GM18520 (cell line): ENCODE results near the gene RRBP1.

ENCODE experiments used
- ATAC-seq: cut with Tn5 transposase; IDR thresholded peaks from one replicate; pipeline ENCODE4 v1.9.1; 2021; ENCODE audit not compliant: unreplicated experiment

Gene RRBP1

GRCh38 chr20:17625246-17626051 is 56.6 kb downstream of the RRBP1 start:
- no peak for ATAC-seq

GRCh38 chr20:17624551-17625245 is 57.3 kb downstream of the RRBP1 start:
- ATAC-seq, result no peak

DNA sequence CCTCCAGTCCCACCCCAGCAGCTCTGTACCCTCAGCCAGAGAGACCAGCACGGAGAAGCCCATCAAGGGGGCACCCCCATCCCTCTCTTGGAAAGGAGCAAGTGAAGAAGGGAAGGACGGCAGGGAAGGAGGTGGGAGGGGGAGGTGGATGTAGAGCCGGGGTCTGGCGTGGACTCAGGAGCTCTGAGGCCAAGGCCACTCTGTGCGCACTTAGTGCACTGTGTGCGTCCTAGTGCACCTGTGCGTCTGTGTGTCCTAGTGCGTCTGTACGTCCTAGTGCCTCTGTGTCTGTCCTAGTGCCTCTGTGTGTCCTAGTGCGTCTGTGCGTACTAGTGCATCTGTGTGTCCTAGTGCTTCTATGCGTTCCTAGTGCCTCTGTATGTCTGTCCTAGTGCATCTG is 58.0 kb downstream of the RRBP1 start:
- no peak for ATAC-seq

GRCh38 chr20:17622851-17623508 is 59.1 kb downstream of the RRBP1 start:
- ATAC-seq, result no peak

GRCh38 chr20:17622086-17622850 is 59.8 kb downstream of the RRBP1 start:
- ATAC-seq, result no peak

- ATAC-seq, result no peak
Measured at GRCh38 chr20:17621229-17621968, 60.6 kb downstream of the RRBP1 start.

GRCh38 chr20:17620371-17621228 is 61.4 kb downstream of the RRBP1 start:
- ATAC-seq, result no peak

- ATAC-seq, result no peak
Measured at GRCh38 chr20:17619351-17620093, 62.5 kb downstream of the RRBP1 start.

DNA sequence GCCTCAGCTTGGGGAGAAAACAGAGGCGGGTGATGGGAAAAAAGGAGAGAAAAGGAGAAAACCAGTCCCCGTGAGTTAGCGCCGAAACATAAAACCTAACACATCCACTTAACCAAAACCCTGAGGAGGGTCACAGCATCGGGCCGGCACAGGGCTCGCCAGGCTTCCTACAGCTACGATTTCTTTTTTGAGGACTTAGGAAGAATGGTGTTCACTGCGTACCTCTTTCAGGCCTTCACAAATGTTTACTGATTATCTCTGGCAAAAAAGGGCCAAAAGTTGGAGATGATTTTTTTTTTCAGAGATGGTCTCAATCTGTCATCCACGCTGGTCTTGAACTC is 63.4 kb downstream of the RRBP1 start:
- no peak for ATAC-seq

- ATAC-seq, result no peak
Measured at GRCh38 chr20:17617868-17618672, 64.0 kb downstream of the RRBP1 start.

DNA sequence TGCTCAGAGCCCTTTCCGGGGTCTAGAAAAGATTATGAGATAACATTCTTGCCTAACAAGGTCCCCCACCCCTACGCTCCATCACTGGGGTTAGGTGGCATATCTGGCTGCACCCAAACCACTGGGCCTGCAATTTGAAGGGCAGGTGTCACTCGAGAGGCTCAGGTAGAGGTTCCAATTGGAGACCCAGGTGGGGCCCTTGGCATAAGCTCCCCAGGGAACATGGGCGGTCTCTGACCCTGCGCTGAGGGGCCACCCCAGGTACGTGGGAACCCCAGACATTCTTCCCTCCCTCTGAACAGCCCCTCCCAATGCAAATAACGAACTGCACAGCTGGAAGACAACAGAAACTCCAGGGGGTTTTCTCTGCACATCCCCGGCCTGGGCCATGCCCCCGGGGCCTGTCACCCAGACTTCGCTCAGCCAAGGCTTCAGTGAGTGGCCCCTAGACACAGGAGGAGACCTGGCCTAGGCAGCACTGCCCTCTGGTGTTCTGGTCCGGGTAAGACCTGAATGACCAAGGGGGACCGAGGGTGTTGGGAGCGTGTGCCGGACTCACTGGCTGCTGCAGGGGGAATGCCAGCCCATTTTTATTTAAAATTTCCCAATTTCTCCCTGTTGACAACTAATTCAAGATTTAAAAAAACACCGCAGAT is 64.7 kb downstream of the RRBP1 start:
- ATAC-seq, result no peak

DNA sequence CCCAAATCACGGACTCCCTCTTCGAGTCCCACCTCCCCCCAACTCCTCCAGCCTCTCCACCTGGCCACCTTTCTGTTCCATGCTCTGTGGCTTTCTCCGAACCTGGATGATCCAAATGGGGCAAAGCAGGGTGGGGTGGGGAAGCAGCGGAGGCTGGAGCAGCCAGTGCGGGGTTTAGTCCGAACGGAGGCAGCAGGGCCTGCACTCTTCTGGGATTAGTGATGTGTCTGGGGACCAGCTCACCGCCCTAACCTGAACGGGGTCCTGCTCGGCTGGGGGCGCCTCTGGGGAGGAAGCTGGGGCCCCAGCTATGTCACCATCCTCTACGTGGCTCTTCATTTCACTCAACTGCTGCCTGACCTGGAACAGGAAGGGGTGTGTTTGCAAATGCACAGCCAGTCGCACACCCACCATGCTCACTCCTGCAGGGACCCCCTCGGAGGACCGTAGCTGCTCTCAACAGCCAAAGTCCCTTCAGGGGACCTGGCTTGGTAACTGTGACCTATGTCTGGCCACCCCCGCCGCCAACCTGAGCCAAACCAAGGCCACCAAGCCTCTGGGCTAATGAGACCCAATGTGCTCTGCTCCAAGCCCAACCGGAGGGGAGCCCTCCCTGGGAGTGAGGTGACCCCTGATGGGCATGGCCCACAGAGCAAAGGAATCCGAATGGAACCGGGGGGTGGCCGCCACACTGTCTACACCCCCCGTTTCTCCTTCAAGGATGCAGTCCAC is 65.4 kb downstream of the RRBP1 start:
- ATAC-seq, result no peak

DNA sequence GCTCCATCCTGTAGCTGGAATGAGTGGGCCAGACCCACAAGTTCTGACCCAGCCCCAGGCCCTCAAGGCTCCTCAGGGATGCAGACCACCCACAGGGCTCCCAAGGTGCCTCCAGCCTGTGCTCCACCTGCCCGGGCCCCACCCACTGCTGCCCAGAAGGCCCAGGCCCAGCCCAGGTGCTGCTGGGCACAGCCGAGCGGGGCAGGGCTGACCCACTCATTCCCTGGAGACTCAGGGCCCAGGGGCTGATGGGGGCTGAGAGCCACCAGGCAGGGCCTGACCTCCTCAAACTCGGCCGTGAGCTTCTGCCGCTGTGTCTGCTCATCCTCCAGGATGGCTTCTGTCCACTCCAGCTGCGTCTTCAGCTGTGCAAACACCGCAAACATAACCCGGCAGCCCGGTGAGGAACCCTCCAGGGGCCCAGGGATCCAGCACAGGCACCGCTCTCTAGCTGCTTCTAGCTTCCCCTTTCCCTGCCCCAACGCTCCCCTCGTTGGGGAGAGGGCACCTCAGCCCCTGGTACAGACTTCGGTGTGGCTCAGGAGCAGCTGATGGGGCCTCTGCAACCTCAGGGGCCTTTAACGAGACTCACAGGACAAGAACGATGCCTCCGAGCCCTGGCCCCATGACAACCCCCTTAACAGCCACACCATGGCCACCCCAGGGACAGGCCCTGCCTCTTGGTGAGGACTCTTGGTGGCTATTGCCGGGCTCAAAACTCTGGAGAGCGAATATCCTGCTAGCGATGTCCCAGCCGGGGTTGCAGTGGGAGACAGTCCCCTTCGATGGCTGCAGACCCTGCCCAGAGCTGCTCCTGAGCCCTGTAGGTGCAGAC is 66.2 kb downstream of the RRBP1 start:
- no peak for ATAC-seq

- ATAC-seq, result no peak
Measured at GRCh38 chr20:17614812-17615644, 67.0 kb downstream of the RRBP1 start.

DNA sequence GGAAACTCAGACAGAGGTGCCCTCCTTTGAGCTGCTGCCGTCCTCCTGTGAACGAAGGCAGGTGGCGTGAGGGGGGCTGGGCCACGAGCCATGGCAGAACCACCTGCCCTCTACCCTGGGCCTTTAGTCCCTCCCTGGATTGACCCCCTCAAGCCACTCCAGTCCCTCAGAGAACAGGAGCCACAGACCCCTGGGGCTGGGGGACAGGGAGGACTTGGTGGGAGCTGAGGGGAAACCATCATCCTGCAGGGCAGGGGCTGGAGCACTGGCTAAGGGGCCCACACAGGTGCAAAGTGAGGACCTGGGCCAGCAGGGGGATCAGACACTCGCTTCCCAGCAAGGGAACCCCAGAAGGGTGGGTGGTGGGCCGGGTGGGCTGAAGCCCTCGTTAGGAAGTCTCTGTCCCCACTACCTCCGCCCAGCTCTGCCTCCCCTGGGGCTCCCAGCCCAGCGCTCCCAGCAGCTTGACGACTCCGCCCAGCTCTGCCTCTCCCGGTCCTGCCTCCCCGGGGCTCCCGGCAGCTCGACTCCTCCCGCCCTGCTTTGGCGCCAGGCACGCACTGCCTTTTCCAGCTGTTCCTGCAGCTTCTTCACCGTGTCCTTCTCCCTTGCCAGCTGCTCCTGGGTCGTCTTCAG is 67.7 kb downstream of the RRBP1 start:
- no peak for ATAC-seq
